Activated effector memory CD4-positive, alpha-beta T cell treated with anti-CD3 and anti-CD28 coated beads, Interleukin-2, amount 50 U/mL, for 16 hours (primary cell): ENCODE data around the gene STK24.
"Not testable (repeated sequence)": the region's sequence is repeated elsewhere in the genome, so short reads cannot be mapped to it uniquely, and the experiment has no call there.

ENCODE experiments used
- DNase-seq: peaks from one replicate; pipeline ENCODE4 v3.0.0-alpha.2; 2020

Gene STK24

GRCh38 chr13:98581971-98582702 is 5.2 kb upstream of the STK24 start:
- no peak for DNase-seq

- DNase-seq: no peak
Observed at GRCh38 chr13:98581381-98581780, 4.5 kb upstream of the STK24 start.

- DNase-seq: no peak
Observed at GRCh38 chr13:98580420-98580819, 3.5 kb upstream of the STK24 start.

GRCh38 chr13:98577836-98578285 is 954 bp upstream of the STK24 start:
- DNase-seq: no peak

GRCh38 chr13:98576200-98576945 is 534 bp downstream of the STK24 start:
- DNase-seq: peak; percentile 78

GRCh38 chr13:98575904-98576199 is 1.1 kb downstream of the STK24 start:
- no peak for DNase-seq

GRCh38 chr13:98575009-98575903 is 1.7 kb downstream of the STK24 start:
- no peak for DNase-seq

GRCh38 chr13:98571955-98572662 is 4.8 kb downstream of the STK24 start:
- peak; percentile 74 for DNase-seq

- DNase-seq: peak; percentile 76
Observed at GRCh38 chr13:98570929-98571372, 6.0 kb downstream of the STK24 start.

- not testable (repeated sequence) for DNase-seq
Observed at GRCh38 chr13:98569494-98570367, 7.2 kb downstream of the STK24 start.

GRCh38 chr13:98568918-98569317 is 8.0 kb downstream of the STK24 start:
- no peak for DNase-seq

GRCh38 chr13:98567140-98567539 is 9.8 kb downstream of the STK24 start:
- no peak for DNase-seq

GRCh38 chr13:98565726-98566565 is 11.0 kb downstream of the STK24 start:
- no peak for DNase-seq

GRCh38 chr13:98564204-98564603 is 12.7 kb downstream of the STK24 start:
- DNase-seq: no peak

GRCh38 chr13:98563071-98563470 is 13.8 kb downstream of the STK24 start:
- DNase-seq: peak; percentile 74

GRCh38 chr13:98559169-98559568 is 17.7 kb downstream of the STK24 start:
- DNase-seq: no peak

- no peak for DNase-seq
Observed at GRCh38 chr13:98557937-98558792, 18.7 kb downstream of the STK24 start.

GRCh38 chr13:98556968-98557631 is 19.8 kb downstream of the STK24 start:
- peak; percentile 79 for DNase-seq
